Measurements from ENCODE around the gene FZD1. TPM values are rescaled to one million over a fixed set of nuclear protein-coding genes. Genes with fewer than 3 reads are reported as not detected.
"Not testable (repeated sequence)": the region's sequence is repeated elsewhere in the genome, so short reads cannot be mapped to it uniquely, and the experiment has no call there.

Gene FZD1
- polyA plus RNA-seq, 4 donors: 56.8 to 136 (median 69.7) TPM

GRCh38 chr7:91295576-91295975 lies 31.3 kb downstream of the FZD1 start:
- DNase-seq (ENCODE audit: low read depth in 4 of 4, low spot score in 3 of 4): no peak

- DNase-seq (ENCODE audit: low read depth in 4 of 4, low spot score in 3 of 4): no peak
Measured at GRCh38 chr7:91297939-91298338, 33.7 kb downstream of the FZD1 start.

GRCh38 chr7:91299952-91300775 lies 35.9 kb downstream of the FZD1 start:
- no peak for DNase-seq (ENCODE audit: low read depth in 4 of 4, low spot score in 3 of 4)

- DNase-seq (ENCODE audit: low read depth in 4 of 4, low spot score in 3 of 4): no peak
Measured at GRCh38 chr7:91302794-91303193, 38.6 kb downstream of the FZD1 start.

GRCh38 chr7:91306266-91306665 lies 42.0 kb downstream of the FZD1 start:
- no peak for DNase-seq (ENCODE audit: low read depth in 4 of 4, low spot score in 3 of 4)

- DNase-seq (ENCODE audit: low read depth in 4 of 4, low spot score in 3 of 4): no peak
Measured at GRCh38 chr7:91307467-91307866, 43.2 kb downstream of the FZD1 start.

GRCh38 chr7:91308191-91308590 lies 44.0 kb downstream of the FZD1 start:
- not testable (repeated sequence) for DNase-seq (ENCODE audit: low read depth in 4 of 4, low spot score in 3 of 4)

GRCh38 chr7:91310830-91311460 lies 46.7 kb downstream of the FZD1 start:
- no peak for DNase-seq (ENCODE audit: low read depth in 4 of 4, low spot score in 3 of 4)

GRCh38 chr7:91311839-91312238 lies 47.6 kb downstream of the FZD1 start:
- no peak for DNase-seq (ENCODE audit: low read depth in 4 of 4, low spot score in 3 of 4)

GRCh38 chr7:91313113-91313512 lies 48.9 kb downstream of the FZD1 start:
- no peak for DNase-seq (ENCODE audit: low read depth in 4 of 4, low spot score in 3 of 4)

GRCh38 chr7:91314591-91315323 lies 50.5 kb downstream of the FZD1 start:
- no peak for DNase-seq (ENCODE audit: low read depth in 4 of 4, low spot score in 3 of 4)

- no peak for DNase-seq (ENCODE audit: low read depth in 4 of 4, low spot score in 3 of 4)
Measured at GRCh38 chr7:91316426-91316825, 52.2 kb downstream of the FZD1 start.

- DNase-seq (ENCODE audit: low read depth in 4 of 4, low spot score in 3 of 4): no peak
Measured at GRCh38 chr7:91319351-91319750, 55.1 kb downstream of the FZD1 start.

- no peak for DNase-seq (ENCODE audit: low read depth in 4 of 4, low spot score in 3 of 4)
Measured at GRCh38 chr7:91320366-91321078, 56.3 kb downstream of the FZD1 start.

Data from left renal pelvis (tissue), 4 donors.